ENCODE results near the gene PRORP. TPM values are rescaled to one million over a fixed set of nuclear protein-coding genes. Genes with fewer than 3 reads are reported as not detected.
A peak's percentile ranks its signal among the peaks of the same experiment; 100 is the strongest.

PRORP gene
- total RNA-seq, 6 experiments from 2014 or later, result 15.2 to 22.2 (median 19.7) TPM

DNA sequence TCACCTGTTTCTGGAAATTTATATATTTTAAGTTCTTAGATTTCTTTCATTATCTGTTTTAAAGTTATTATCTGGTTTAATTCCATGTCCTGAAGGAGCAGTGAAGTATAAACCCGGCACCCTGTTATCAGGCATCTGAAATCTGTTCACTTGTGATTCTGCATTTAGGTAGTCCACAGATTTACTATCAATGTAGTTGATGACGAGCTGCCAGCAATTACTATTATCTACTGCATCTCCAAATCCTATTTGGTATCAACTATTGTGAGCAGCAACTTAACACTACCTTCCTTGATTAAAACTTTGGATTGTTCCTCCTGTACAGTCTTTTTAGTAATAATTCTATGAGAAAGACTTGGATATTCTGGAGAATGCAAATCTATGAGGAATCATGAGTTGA is 36.1 kb downstream of the PRORP start:
- no peaks in the 10 kb centered on the region for H3K27me3 ChIP-seq
- ATAC-seq (no peak), DNase-seq (no peak)
- TF ChIP-seq, protein P1, sequence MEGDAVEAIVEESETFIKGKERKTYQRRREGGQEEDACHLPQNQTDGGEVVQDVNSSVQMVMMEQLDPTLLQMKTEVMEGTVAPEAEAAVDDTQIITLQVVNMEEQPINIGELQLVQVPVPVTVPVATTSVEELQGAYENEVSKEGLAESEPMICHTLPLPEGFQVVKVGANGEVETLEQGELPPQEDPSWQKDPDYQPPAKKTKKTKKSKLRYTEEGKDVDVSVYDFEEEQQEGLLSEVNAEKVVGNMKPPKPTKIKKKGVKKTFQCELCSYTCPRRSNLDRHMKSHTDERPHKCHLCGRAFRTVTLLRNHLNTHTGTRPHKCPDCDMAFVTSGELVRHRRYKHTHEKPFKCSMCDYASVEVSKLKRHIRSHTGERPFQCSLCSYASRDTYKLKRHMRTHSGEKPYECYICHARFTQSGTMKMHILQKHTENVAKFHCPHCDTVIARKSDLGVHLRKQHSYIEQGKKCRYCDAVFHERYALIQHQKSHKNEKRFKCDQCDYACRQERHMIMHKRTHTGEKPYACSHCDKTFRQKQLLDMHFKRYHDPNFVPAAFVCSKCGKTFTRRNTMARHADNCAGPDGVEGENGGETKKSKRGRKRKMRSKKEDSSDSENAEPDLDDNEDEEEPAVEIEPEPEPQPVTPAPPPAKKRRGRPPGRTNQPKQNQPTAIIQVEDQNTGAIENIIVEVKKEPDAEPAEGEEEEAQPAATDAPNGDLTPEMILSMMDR (IDR thresholded peaks at IDR 0.05), result no peak
- no peak for TF ChIP-seq POLR2A (IDR thresholded peaks at IDR 0.05)
- WGBS (ENCODE audit: insufficient coverage, low coverage, low lambda C conversion rate, missing lambda C conversion rate), result 94% methylated on average over 2 of the region's 2 CpGs
- H3K9me3 ChIP-seq, result no peaks in the 10 kb centered on the region
- no peaks in the 10 kb centered on the region for H3K36me3 ChIP-seq
- no peak overlapping the region for H3K27ac ChIP-seq
- H3K4me1 ChIP-seq, result peaks cover 0 to 22% (median 0%) of the 10 kb centered on the region in 4 donors
- intact Hi-C loops (cut with DNase I), result no loop called here
- H3K4me3 ChIP-seq, result no peak overlapping the region

DNA sequence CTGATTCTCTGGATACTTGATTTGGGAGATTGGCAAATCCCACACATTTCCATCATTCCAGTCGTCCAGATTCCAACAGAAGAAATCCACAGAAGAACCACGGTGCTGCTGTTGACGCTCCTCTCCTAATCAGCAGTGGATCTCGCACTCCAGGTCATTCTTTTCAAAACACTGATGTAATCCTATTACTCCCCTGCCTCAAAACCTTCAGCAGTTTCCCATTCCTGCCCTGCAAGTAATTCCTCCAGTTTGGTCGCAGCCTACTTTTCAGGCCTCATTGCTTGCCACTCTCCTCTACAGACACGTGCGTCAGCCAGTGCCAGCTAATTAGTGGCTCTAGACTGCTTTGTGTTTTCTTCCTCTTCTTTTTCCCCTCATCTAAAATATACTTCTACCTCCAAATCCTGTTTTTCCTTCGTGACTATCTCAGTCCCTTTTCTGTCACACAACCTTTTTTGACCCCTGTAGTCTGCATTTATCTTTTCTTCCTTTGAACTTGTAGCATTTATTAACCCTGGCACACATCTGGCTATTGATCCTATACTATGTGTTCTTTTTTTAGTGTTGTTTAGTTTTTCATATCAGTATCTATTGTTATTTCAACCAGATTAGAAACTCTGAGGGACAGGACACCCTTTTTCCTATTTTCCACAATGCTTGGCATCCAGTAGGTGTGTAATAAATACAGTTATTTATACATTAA is 36.8 kb downstream of the PRORP start:
- WGBS (ENCODE audit: insufficient coverage, low coverage, low lambda C conversion rate, missing lambda C conversion rate), result 75% methylated on average over 8 of the region's 8 CpGs
- no peaks in the 10 kb centered on the region for H3K9me3 ChIP-seq
- H3K27me3 ChIP-seq, result no peaks in the 10 kb centered on the region
- DNase-seq (no peak), ATAC-seq (peak in 1 of 4 donors; percentile 19)
- peak overlapping the region in 1 of 3 donors; percentile 7 for H3K27ac ChIP-seq
- intact Hi-C loops (cut with DNase I), result no loop called here
- no peak overlapping the region for H3K4me3 ChIP-seq
- peaks cover 0 to 22% (median 0%) of the 10 kb centered on the region in 4 donors for H3K4me1 ChIP-seq
- TF ChIP-seq, protein P1 (IDR thresholded peaks at IDR 0.05), result no peak
- no peak for TF ChIP-seq POLR2A (IDR thresholded peaks at IDR 0.05)
- H3K36me3 ChIP-seq, result no peaks in the 10 kb centered on the region

DNA sequence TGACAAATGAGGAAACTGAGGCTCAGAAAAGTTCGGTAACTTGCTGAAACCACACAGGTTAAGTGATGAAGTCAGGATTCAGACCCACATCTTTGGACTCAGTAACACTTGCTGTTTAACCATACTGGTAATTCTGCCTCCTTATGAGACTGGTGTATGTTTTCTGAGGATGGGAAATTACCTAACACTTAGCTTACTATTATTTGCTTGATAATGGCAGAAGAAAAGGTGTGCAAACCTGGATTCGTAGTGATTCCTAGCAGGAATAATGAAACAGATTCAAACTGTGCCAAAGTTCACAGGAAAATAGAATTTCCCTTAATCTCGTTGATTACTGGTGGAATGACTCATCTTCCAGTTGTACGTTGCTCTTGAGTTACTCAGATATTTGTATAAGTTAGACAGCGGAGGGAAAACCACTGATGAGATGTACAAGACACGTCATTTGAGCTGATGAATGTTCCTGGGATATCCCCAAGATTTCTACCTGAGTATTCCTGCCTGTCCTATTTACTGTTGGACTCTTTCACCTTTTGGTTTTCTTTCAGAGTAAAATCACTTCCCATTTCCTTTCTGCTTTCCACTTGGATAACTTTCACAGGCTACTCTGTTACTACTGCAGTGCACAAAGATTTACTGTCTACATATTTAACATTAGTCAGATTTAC is 37.5 kb downstream of the PRORP start:
- H3K27ac ChIP-seq, result peak overlapping the region in 1 of 3 donors; percentile 7

DNA sequence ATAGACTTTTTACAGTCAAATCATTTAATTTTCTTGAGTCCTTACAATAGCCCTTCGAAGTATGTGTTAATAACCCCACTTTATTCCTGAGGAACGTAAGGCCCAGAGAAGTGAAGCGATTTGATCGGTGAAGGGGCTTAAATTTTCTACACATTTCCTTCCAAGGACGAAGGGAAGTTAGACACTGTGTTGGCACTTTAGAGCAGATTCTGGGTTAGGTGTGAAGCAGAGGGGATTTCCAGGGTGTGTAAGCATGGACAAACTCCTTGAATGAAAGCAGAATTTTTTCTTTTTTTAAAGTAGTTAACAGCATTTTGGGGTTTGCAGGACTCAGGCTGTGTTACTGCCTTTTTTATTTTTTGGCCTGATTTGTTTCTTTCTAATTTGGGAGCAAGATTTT is 38.9 kb downstream of the PRORP start:
- Histone ChIP-seq H3K27me3 (no peaks in the 10 kb centered on the region), H3K27ac (no peak overlapping the region), H3K9me3 (no peaks in the 10 kb centered on the region), H3K4me3 (no peak overlapping the region), H3K36me3 (no peaks in the 10 kb centered on the region), H3K4me1 (peaks cover 0 to 15% (median 0%) of the 10 kb centered on the region in 4 donors)
- intact Hi-C loops (cut with DNase I), result no loop called here
- TF ChIP-seq, protein P1 (IDR thresholded peaks at IDR 0.05), result no peak
- no peak for TF ChIP-seq POLR2A (IDR thresholded peaks at IDR 0.05)
- WGBS (ENCODE audit: insufficient coverage, low coverage, low lambda C conversion rate, missing lambda C conversion rate), result 70% methylated on average over 5 of the region's 5 CpGs
- peak in 1 of 4 donors; percentile 28 for ATAC-seq
- DNase-seq, result no peak

More for the DNA sequence above, 37.5 kb downstream of the PRORP start:
- Histone ChIP-seq H3K9me3 (no peaks in the 10 kb centered on the region), H3K27me3 (no peaks in the 10 kb centered on the region), H3K4me1 (peaks cover 0 to 22% (median 0%) of the 10 kb centered on the region in 4 donors), H3K4me3 (no peak overlapping the region), H3K36me3 (no peaks in the 10 kb centered on the region)
- no peak for DNase-seq
- intact Hi-C loops (cut with DNase I), result no loop called here
- 19% methylated on average over 6 of the region's 6 CpGs for WGBS (ENCODE audit: insufficient coverage, low coverage, low lambda C conversion rate, missing lambda C conversion rate)
- no peak for TF ChIP-seq POLR2A (IDR thresholded peaks at IDR 0.05)
- TF ChIP-seq, protein P1 (IDR thresholded peaks at IDR 0.05), result no peak
- peak; percentile 47 to 93 (median 73) for ATAC-seq

All from right lobe of liver (tissue), 6 donors.